HG03521 (cell line): Measurements from ENCODE around the gene CYBC1.
"Not testable (repeated sequence)": the region's sequence is repeated elsewhere in the genome, so short reads cannot be mapped to it uniquely, and the experiment has no call there.

Experiments
- ATAC-seq: cut with Tn5 transposase; IDR thresholded peaks from one replicate; pipeline ENCODE4 v1.9.1; 2021; ENCODE audit warnings: mild to moderate bottlenecking, moderate library complexity; ENCODE audit not compliant: unreplicated experiment

CYBC1 gene

GRCh38 chr17:82479602-82480001, 29.1 kb upstream of the CYBC1 start:
- ATAC-seq = no peak

GRCh38 chr17:82477934-82478333, 27.4 kb upstream of the CYBC1 start:
- no peak for ATAC-seq

DNA sequence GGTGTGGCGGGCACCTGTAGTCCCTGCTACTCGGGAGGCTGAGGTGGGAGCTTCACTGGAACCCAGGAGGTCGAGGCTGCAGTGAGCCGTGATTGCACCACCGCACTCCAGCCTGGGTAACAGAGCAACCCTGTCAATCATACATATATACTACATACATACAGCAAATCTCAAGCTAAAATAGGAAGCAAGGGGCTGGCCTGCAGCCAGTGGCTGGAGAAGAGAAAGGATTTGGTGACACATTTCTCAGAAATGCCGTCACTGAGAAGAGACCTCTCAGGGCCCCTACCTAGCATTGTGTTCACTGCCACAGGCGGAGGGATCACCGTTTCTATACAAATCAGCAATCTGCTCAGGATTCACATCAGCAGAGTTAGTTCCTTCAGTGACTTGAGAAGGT, 24.9 kb upstream of the CYBC1 start:
- no peak for ATAC-seq

- no peak for ATAC-seq
Measured at GRCh38 chr17:82474223-82475010, 23.9 kb upstream of the CYBC1 start.

GRCh38 chr17:82470065-82470464, 19.5 kb upstream of the CYBC1 start:
- no peak for ATAC-seq

GRCh38 chr17:82468692-82469091, 18.1 kb upstream of the CYBC1 start:
- no peak for ATAC-seq

- ATAC-seq = no peak
Measured at GRCh38 chr17:82465023-82465603, 14.6 kb upstream of the CYBC1 start.

- no peak for ATAC-seq
Measured at GRCh38 chr17:82464567-82464929, 14.0 kb upstream of the CYBC1 start.

DNA sequence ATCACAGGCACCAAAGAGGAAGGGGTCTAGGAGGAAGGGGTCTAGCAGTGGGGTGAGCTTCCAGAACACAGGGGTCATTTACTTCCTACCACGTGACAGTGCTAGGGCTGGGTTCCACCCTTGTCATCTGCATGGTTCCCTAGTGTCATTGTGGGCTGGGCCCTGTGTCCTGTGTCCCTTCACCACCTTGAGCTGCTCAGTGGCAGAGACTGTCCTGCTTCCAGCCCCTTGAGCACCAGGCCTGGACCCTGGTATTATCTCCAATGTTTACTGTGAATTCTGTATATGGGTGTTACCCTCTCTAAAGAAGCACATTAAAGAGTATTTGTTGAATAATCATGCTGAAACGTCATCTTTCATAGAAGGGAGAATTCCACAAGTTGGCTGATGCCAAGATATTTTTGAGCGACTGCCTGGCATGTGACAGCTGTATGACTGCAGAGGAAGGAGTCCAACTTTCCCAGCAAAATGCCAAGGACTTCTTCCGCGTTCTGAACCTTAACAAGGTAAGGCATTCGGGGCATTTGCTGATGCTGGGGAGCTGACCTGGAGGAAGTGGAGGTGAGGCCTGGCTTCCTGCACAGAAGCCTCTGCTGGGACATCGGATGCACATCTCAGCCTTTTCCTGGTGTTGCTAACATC, 13.5 kb upstream of the CYBC1 start:
- ATAC-seq = no peak

DNA sequence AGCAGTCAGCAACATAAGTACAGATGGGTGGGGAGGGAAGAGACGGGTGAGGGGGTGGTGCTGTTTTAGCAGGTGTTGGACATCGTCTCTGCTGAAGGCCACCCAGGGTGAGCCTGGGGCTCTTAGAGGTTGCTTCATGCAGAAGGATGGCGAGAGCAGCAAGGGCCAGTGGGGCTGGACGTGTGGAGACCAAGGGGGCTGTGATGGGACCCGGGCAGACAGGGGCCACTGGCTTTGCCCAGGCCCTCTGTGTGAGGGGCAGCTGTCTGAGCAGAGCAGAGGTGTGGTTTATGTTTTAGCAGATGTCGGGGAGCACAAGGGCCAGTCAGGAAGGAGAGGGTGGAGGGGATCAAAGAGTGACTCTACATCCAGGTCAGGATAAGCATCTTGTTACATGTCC, 12.8 kb upstream of the CYBC1 start:
- no peak for ATAC-seq

GRCh38 chr17:82461827-82462524, 11.4 kb upstream of the CYBC1 start:
- ATAC-seq = no peak

DNA sequence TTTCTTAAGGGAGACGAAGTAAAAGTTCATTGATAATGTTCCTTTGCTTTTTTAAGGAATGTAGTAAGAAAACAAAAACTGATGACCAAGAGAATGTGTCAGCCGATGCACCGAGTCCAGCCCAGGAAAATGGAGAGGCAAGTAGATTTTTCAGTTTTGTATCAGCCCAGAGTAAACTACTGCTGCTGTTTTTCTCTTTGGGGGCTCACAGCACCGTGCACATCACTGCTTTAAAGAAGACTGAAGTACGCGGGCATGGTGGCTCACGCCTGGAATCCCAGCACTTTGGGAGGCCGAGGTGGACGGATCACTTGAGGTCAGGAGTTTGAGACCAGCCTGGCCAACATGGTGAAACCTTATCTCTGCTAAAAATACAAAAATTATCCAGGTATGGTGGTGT, 9.4 kb upstream of the CYBC1 start:
- ATAC-seq = not testable (repeated sequence)

- ATAC-seq = no peak
Measured at GRCh38 chr17:82458885-82459424, 8.4 kb upstream of the CYBC1 start.

DNA sequence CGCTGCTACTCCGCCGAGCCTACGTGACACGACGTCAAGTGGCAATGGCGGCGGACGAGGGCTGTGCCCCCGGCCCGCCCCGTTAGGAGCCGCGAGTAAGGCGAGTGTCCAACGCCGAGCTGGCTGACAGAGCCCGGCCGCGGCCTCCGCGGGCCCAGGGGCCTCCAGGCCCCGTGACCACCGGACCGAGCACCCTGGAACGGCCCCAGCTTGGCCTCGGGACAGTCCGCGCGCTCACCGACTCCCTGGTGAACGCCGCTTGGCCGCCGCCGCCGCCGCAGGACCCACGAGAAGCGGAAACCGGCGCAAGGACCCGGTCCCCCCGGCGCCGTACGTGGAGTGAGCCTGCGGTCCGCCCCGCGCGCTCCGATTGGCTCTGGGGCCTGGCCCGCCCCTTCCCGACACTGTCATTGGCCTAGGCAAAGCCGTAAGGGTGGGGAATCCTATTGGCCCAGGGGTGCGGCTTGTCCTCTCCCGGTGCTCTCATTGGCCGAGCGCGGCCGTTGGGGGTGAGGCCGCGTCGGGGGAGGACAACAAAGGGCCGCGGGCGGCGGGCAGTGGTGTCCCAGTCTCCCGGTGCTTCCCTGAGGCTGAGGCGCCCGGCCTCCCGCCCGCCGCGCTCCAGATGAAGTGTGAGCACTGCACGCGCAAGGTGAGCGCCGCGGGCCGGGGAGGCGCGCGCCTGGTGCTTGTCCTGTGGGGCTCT, 7.8 kb upstream of the CYBC1 start, which contains the start of gene NARF:
Gene NARF (plus strand): TSS at position 563 of the 706 bp plus-strand sequence. CDS start 63 bp downstream, at position 626.
- peak; percentile 92 for ATAC-seq

DNA sequence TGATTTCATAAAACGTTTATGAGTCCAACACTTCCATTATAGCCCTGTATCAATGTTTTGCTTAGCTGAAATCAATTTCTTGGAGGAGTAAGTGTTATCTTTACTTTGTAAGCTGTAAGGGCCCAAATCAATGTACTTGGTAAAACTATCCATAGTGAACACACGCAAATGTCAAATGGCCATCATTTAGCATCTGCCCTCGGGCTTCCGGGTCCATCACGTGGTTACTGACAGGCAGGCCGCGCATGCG, 7.3 kb upstream of the CYBC1 start:
- ATAC-seq = no peak

DNA sequence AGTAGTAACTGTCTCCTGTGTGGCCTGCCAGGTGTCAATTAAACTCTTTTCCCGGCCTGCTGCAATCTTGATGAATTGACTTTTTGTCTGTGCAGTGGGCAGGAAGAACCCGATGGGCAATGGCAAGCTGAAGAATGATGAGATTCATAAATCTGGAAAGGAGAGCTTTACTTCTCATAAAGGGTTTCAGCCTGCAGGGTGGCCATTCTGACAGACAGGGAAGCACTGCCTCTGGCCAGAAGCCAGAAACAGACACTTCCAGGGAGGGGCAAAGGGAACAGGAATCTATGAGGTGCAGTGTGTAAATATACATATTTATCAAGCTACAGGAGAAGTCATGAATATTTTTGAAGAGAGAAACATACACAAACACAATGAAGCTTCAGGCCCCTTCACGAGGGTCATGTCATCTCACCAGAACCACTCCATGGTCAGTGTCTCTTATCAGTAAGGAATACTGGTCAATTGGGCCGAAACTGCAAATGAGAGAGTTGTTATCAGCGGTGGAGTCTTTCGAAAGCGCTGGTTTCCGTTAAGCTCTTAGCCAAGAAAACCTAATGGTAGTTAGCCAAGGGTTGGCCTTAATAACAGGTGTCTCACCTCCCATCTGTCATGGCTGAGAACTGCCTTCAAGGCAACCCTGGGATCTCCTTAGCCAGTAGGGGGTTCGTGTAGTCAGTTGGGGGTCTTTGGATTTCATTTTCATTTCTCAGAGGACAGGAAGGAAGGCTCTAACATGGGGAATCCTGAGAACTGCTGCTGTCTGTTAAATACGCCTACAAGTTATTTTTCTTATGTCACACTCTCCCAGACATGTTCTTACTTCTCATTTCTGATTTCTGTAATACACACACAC, 6.7 kb upstream of the CYBC1 start:
- no peak for ATAC-seq

- not testable (repeated sequence) for ATAC-seq
Measured at GRCh38 chr17:82453706-82454105, 3.2 kb upstream of the CYBC1 start.

- ATAC-seq = not testable (repeated sequence)
Measured at GRCh38 chr17:82453151-82453550, 2.6 kb upstream of the CYBC1 start.

DNA sequence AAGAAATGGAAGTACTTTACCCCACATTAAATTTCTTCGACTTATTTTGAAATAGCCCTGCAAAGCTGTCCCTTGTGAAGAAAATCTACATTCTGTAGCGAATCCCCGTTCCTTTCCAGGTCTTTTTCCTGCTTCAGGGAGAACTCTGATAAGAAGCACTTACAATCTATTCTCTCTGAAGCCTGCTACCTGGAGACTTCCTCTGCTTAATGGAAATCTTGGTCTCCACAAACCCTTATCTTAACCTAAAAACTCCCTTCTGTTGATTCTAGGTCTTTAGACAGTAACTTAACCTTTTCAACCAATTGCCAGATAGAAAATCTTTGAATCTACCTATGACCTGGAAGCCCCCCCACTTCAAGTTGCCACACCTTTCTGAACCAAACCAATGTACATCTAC, 1.6 kb upstream of the CYBC1 start:
- no peak for ATAC-seq

GRCh38 chr17:82449883-82450356, 632 bp downstream of the CYBC1 start:
- no peak for ATAC-seq
